ENCODE measurements around the gene NOL3. TPM values are rescaled to one million over a fixed set of nuclear protein-coding genes. Genes with fewer than 3 reads are reported as not detected.

The NOL3 gene
- total and polyA plus RNA-seq, 2 of the 13 experiments (the other 11 are each of a cell fraction or from before 2014, with no cell fraction given): 5.7 to 20.5 TPM

DNA sequence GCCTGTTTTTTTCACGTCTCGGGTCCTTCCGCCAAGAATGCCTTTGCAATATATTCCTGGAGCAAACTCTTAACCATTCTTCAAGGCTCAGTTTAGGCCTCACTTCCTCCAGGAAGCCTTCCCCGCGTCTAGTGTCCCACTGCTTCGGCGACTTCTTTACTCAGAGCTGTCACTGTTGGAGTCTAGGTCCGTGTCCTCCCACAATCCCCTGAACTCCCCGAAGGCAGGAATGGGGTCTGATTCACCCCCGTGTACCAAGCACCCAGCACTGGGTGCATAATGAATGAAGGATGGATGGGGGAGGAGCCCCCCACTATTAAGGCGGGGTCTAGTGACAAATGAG is 12.9 kb downstream of the NOL3 start (continued):
- TF ChIP-seq ZNF232 (CRISPR knock-in tag; IDR thresholded peaks at IDR 0.05; ENCODE audit: borderline replicate concordance) (no peak), ZNF354B (CRISPR knock-in tag; IDR thresholded peaks at IDR 0.05) (peak; percentile 64; the same call in 1 of the 2 replicates), RAD21 (CRISPR knock-in tag; IDR thresholded peaks at IDR 0.05) (no peak), EED (CRISPR knock-in tag; IDR thresholded peaks at IDR 0.05) (peak; percentile 29; the same call in 1 of the 2 replicates), TGIF2 (CRISPR knock-in tag; IDR thresholded peaks at IDR 0.05) (no peak), HNF4G (IDR thresholded peaks at IDR 0.05; ENCODE audit: borderline replicate concordance, low read depth, low read length) (no peak), HNF4G (CRISPR knock-in tag; IDR thresholded peaks at IDR 0.05; ENCODE audit: borderline replicate concordance, low read depth) (0 out of 2 replicates have a peak, but pooled peaks have one; percentile 14), ZNF713 (CRISPR knock-in tag; IDR thresholded peaks at IDR 0.05) (peak; percentile 65; the same call in 1 of the 2 replicates), NCOA1 (CRISPR knock-in tag; IDR thresholded peaks at IDR 0.05) (no peak), ZNF263 (CRISPR knock-in tag; IDR thresholded peaks at IDR 0.05) (no peak), ZNF501 (CRISPR knock-in tag; IDR thresholded peaks at IDR 0.05) (peak; percentile 90; the same call in 1 of the 2 replicates), ZNF343 (CRISPR knock-in tag; IDR thresholded peaks at IDR 0.05) (no peak), ZFP90 (CRISPR knock-in tag; IDR thresholded peaks at IDR 0.05; ENCODE audit: borderline replicate concordance) (0 out of 2 replicates have a peak, but pooled peaks have one; percentile 8), SIX1 (CRISPR knock-in tag; IDR thresholded peaks at IDR 0.05; ENCODE audit: borderline replicate concordance) (no peak)
- TF ChIP-seq, protein P1, sequence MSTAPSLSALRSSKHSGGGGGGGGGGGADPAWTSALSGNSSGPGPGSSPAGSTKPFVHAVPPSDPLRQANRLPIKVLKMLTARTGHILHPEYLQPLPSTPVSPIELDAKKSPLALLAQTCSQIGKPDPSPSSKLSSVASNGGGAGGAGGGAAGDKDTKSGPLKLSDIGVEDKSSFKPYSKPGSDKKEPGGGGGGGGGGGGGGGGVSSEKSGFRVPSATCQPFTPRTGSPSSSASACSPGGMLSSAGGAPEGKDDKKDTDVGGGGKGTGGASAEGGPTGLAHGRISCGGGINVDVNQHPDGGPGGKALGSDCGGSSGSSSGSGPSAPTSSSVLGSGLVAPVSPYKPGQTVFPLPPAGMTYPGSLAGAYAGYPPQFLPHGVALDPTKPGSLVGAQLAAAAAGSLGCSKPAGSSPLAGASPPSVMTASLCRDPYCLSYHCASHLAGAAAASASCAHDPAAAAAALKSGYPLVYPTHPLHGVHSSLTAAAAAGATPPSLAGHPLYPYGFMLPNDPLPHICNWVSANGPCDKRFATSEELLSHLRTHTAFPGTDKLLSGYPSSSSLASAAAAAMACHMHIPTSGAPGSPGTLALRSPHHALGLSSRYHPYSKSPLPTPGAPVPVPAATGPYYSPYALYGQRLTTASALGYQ (CRISPR knock-in tag; IDR thresholded peaks at IDR 0.05): no peak
- TF ChIP-seq, protein P2, sequence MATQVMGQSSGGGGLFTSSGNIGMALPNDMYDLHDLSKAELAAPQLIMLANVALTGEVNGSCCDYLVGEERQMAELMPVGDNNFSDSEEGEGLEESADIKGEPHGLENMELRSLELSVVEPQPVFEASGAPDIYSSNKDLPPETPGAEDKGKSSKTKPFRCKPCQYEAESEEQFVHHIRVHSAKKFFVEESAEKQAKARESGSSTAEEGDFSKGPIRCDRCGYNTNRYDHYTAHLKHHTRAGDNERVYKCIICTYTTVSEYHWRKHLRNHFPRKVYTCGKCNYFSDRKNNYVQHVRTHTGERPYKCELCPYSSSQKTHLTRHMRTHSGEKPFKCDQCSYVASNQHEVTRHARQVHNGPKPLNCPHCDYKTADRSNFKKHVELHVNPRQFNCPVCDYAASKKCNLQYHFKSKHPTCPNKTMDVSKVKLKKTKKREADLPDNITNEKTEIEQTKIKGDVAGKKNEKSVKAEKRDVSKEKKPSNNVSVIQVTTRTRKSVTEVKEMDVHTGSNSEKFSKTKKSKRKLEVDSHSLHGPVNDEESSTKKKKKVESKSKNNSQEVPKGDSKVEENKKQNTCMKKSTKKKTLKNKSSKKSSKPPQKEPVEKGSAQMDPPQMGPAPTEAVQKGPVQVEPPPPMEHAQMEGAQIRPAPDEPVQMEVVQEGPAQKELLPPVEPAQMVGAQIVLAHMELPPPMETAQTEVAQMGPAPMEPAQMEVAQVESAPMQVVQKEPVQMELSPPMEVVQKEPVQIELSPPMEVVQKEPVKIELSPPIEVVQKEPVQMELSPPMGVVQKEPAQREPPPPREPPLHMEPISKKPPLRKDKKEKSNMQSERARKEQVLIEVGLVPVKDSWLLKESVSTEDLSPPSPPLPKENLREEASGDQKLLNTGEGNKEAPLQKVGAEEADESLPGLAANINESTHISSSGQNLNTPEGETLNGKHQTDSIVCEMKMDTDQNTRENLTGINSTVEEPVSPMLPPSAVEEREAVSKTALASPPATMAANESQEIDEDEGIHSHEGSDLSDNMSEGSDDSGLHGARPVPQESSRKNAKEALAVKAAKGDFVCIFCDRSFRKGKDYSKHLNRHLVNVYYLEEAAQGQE (IDR thresholded peaks at IDR 0.05; ENCODE audit: borderline replicate concordance in 1 of 2, low read depth in 1 of 2, low read length in 2 of 2): no peak
- TF ChIP-seq, protein P3, sequence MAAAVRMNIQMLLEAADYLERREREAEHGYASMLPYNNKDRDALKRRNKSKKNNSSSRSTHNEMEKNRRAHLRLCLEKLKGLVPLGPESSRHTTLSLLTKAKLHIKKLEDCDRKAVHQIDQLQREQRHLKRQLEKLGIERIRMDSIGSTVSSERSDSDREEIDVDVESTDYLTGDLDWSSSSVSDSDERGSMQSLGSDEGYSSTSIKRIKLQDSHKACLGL (CRISPR knock-in tag; IDR thresholded peaks at IDR 0.05): no peak
